ENCODE measurements around the gene TVP23C.

GRCh38 chr17:15498107-15498506, 65.2 kb downstream of the TVP23C start:
- TF ChIP-seq EZH2 (IDR thresholded peaks at IDR 0.05; ENCODE audit: borderline replicate concordance, low read depth, low read length, severe bottlenecking) (no peak), MYC (IDR thresholded peaks at IDR 0.05; ENCODE audit: low read depth, low read length) (no peak), CTCF (IDR thresholded peaks at IDR 0.05; ENCODE audit: extremely low read depth in 1 of 2, insufficient read depth in 1 of 2, low read depth in 1 of 2, low read length in 2 of 2) (no peak), JUN (IDR thresholded peaks at IDR 0.05; ENCODE audit: borderline replicate concordance, insufficient read depth, insufficient read length, low read depth) (no peak), POLR2A (IDR thresholded peaks at IDR 0.05; ENCODE audit: low read depth, low read length) (no peak)

All from endothelial cell of umbilical vein (primary cell).